K562 (cell line): Measurements from ENCODE around the gene IGSF9. TPM values are rescaled to one million over a fixed set of nuclear protein-coding genes. Genes with fewer than 3 reads are reported as not detected.

Source experiments
- ATAC-seq: fragments of 200-7000 bp; cut with Tn5 transposase; 3 replicates; pipeline ENCODE4 v1.9.1; 2020; ENCODE audit warnings: moderate library complexity
- BruUV-seq: library from RNA; stranded (reverse); fragments of 400-500 nt; replicated peaks from 2 replicates; lab custom pipeline; 2021; lab: Mats Ljungman, UMichigan
- CTCF ChIA-PET: fragments of 300-600 bp; formaldehyde crosslinking; extraction: SDS; loops from one replicate; lab custom pipeline; 2021; ENCODE audit warnings: low intra/inter-chr PET ratio; lab: Yijun Ruan, JAX
- POLR2A ChIA-PET: fragments of 300-600, 350-650 bp; sonication (Branson Sonifier 250); formaldehyde crosslinking; extraction: SDS; loops from one replicate; lab custom pipeline; 2021; ENCODE audit warnings: antibody characterized with exemption, inconsistent platforms; lab: Yijun Ruan, JAX
- DNase-seq, 4 experiments: peaks; one replicate each; pipeline versions ENCODE4 v3.0.0 to v3.0.0-alpha.2; 2011 to 2018; ENCODE audit warnings: low spot score in 3 of 4, mixed read lengths in 3 of 4; ENCODE audit errors: extremely low read depth in 1 of 4
- FAIRE-seq: peaks from 2 replicates; lab custom pipeline; 2011; peaks lifted over from hg19 to GRCh38; lab: Jason Lieb, UNC
- H2AFZ ChIP-seq: 2 replicates; pipeline ENCODE4 v1.6.0; 2011; ENCODE audit warnings: low read depth, low read length, control low read depth, inconsistent platforms
- H3K27ac ChIP-seq: fragments of 200-600 bp; 3 replicates; pipeline ENCODE4 v1.8.0; 2011; ENCODE audit warnings: low read depth, mild to moderate bottlenecking, control low read depth, inconsistent platforms, low read length, moderate library complexity, mixed read lengths; ENCODE audit errors: extremely low read depth
- H3K27me3 ChIP-seq, 2 experiments: fragments of 300-600 bp in 1 of 2; 2 replicates in 1 of 2; 3 replicates in 1 of 2; pipeline versions ENCODE4 v1.6.0 to v1.8.0; 2011; ENCODE audit warnings: inconsistent platforms in 2 of 2, low read length in 2 of 2, mild to moderate bottlenecking in 1 of 2, mixed read lengths in 1 of 2, moderate library complexity in 1 of 2; ENCODE audit not compliant: control insufficient read depth in 2 of 2, insufficient read depth in 2 of 2
- H3K36me3 ChIP-seq: fragments of 300-600 bp; 3 replicates; pipeline ENCODE4 v1.8.0; 2011; ENCODE audit warnings: mild to moderate bottlenecking, low read length, inconsistent platforms; ENCODE audit not compliant: control insufficient read depth, insufficient read depth
- H3K4me1 ChIP-seq, 2 experiments: fragments of 200-600 bp in 1 of 2; replicated peaks in 1 of 2; 2 replicates in 1 of 2; 3 replicates in 1 of 2; pipeline versions ENCODE4 v1.5.1 to v1.8.0; 2011; ENCODE audit warnings: inconsistent platforms in 2 of 2, low read length in 2 of 2, mild to moderate bottlenecking in 1 of 2, mixed read lengths in 1 of 2, moderate library complexity in 1 of 2; ENCODE audit not compliant: control insufficient read depth in 2 of 2, insufficient read depth in 2 of 2
- H3K4me2 ChIP-seq: 2 replicates; pipeline ENCODE4 v1.6.1; 2011; ENCODE audit warnings: low read length, control low read depth, inconsistent platforms, mixed read lengths; ENCODE audit not compliant: insufficient read depth
- H3K4me3 ChIP-seq: fragments of 200-600 bp; sonication (generic), shearing (Covaris generic); 2 replicates; pipeline ENCODE4 v1.5.1; 2016; ENCODE audit warnings: control low read depth, inconsistent platforms
- H3K79me2 ChIP-seq: fragments of 200-600 bp; 3 replicates; pipeline ENCODE4 v1.8.0; 2011; ENCODE audit warnings: low read length, inconsistent platforms; ENCODE audit not compliant: control insufficient read depth, insufficient read depth
- H3K9ac ChIP-seq, 2 experiments: 2 replicates each; pipeline versions ENCODE4 v1.6.0 to v1.6.1; 2011; ENCODE audit warnings: low read depth in 2 of 2, low read length in 2 of 2, control low read depth in 1 of 2, inconsistent platforms in 1 of 2, mild to moderate bottlenecking in 1 of 2, mixed read lengths in 1 of 2; ENCODE audit not compliant: insufficient read depth in 1 of 2
- H3K9me1 ChIP-seq: one replicate; pipeline ENCODE4 v1.6.0; 2011; ENCODE audit warnings: inconsistent platforms, mild to moderate bottlenecking, low read length, moderate library complexity; ENCODE audit not compliant: control insufficient read depth, insufficient read depth
- H3K9me3 ChIP-seq: replicated peaks from 2 replicates; pipeline ENCODE4 v1.5.1; 2011; ENCODE audit warnings: low read depth, low read length, inconsistent platforms; ENCODE audit not compliant: control insufficient read depth, insufficient read depth
- H4K20me1 ChIP-seq: replicated peaks from 2 replicates; pipeline ENCODE4 v1.6.1; 2011; ENCODE audit warnings: low read length, inconsistent platforms, mixed read lengths; ENCODE audit not compliant: control insufficient read depth, insufficient read depth
- MAZ ChIP-seq, 2 experiments: fragments of 450-650 bp in 1 of 2; sonication (generic) in 1 of 2; formaldehyde crosslinking; IDR thresholded peaks in 1 of 2; conservative IDR thresholded peaks in 1 of 2; 2 replicates each; pipeline versions ENCODE4 v1.4.0 to v1.5.0; 2020; ENCODE audit warnings: mild to moderate bottlenecking in 1 of 2, missing genetic modification reagents in 1 of 2
- PHF20 ChIP-seq: fragments of 450-650 bp; IDR thresholded peaks from 2 replicates; pipeline ENCODE4 v1.6.1; 2018; ENCODE audit not compliant: partially characterized antibody
- ZFX ChIP-seq: sonication (generic); formaldehyde crosslinking; IDR thresholded peaks from 2 replicates; pipeline ENCODE4 v1.8.0; 2022; ENCODE audit warnings: mild to moderate bottlenecking, missing genetic modification reagents, moderate library complexity
- WGBS: fragments of 100-300 bp; shearing (Covaris generic); methylation state at CpG from one replicate; pipeline ENCODE4 v1.1.6; 2016; ENCODE audit warnings: low coverage, mixed read lengths; ENCODE audit not compliant: insufficient coverage; ENCODE audit errors: missing lambda C conversion rate; 5-methylcytosine and 5-hydroxymethylcytosine counted together
- in situ Hi-C: fragments of 300-500 bp; cut with MboI; formaldehyde crosslinking; loops from 4 replicates; pipeline ENCODE4 v1.15.0; 2018; ENCODE audit warnings: inconsistent platforms, mixed read lengths
- intact Hi-C: fragments of 100-400 bp; cut with micrococcal nuclease; formaldehyde crosslinking; loops from 2 replicates; pipeline ENCODE4 v1.14.2; 2022
- polyA plus RNA-seq, 8 experiments: library from polyadenylated mRNA; depleted of rRNA in 4 of 8; stranded (reverse) in 5 of 8; unstranded in 3 of 8; fragments of >200 nt; fragmentation: Nextera tagmentation in 2 of 8; fragmentation: Illumina TruSeq in 1 of 8; extraction: Ambion mirVana in 2 of 8; extraction: Trizol in 1 of 8; gene quantifications; 2 replicates each; pipeline versions ENCODE4 v1.2.1 to v1.2.3, GENCODE V29; 2011 to 2014; ENCODE audit warnings: inconsistent platforms in 1 of 8, missing spikeins in 1 of 8
- total RNA-seq, 7 experiments: library from RNA; depleted of rRNA in 6 of 7; stranded (reverse); fragments of >200 nt in 6 of 7; fragmentation: Illumina TruSeq in 2 of 7; extraction: Trizol in 2 of 7; gene quantifications; 2 replicates each; pipeline versions ENCODE4 v1.2.1 to v1.2.3, GENCODE V29; 2011 to 2021; ENCODE audit warnings: low replicate concordance in 1 of 7

Gene IGSF9
- total and polyA plus RNA-seq, 9 of the 15 experiments (the other 6 are each of a cell fraction or from before 2014, with no cell fraction given), result 0.03 to 0.29 (median 0.07) TPM; not detected in 1

DNA sequence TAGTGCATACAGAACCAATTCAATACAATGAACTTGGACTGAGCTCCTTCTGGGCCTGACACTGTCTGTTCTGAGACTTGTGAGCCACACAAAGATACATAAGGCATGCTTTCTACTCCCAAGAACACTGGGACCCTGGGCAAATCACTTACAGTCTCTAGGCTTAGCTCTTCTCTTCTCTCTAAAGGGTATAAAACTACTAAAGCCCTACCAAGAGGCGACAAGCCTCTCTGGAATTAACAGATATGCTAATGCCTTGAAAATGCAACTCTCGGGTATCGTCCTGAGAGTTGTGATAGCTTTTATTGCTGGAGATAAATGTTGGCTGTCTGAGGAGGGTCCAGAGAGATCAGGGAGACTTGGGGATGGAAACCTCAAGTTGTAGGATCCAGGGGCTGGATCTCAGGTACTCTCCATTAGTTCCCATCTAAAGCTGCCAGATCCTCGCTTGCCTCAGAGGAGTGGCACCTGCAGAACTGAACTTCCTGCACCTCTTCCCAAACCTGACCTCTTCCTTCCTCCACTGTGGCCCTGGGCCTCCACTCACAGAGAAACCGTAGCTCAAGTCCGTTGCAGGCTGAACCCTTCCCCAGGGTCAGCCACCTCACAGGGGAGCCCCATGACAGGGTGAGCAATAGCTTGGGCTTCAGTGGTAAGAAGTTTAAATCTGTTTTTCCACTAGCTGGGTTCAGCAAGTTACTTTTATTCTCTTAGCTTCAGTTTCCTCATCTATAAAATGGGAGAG lies 33.9 kb downstream of the IGSF9 start:
- Histone ChIP-seq H3K4me3 (no peak overlapping the region), H3K9me3 (no peaks in the 10 kb centered on the region), H2AFZ (0 out of 2 replicates have a peak overlapping the region, but pooled peaks have one; percentile 18), H3K9ac (peak overlapping the region; percentile 26 to 63; a peak in 2 of 4 replicates), H3K27me3 (no peaks in the 10 kb centered on the region), H3K27ac (peak overlapping the region; percentile 45; the same call in 2 of the 3 replicates), H3K36me3 (peaks cover 8% of the 10 kb centered on the region; the same call in 1 of the 3 replicates), H3K9me1 (no peaks in the 10 kb centered on the region), H3K4me1 (peaks cover 20 to 45% of the 10 kb centered on the region in 2 experiments), H3K79me2 (no peaks in the 10 kb centered on the region), H3K4me2 (0 out of 2 replicates have a peak overlapping the region, but pooled peaks have one; percentile 26), H4K20me1 (no peaks in the 10 kb centered on the region; the same call in 1 of the 2 replicates)
- TF ChIP-seq MAZ (CRISPR knock-in tag; conservative IDR thresholded peaks at IDR 0.05 in 1 of 2, IDR thresholded peaks at IDR 0.05 in 1 of 2) (0 out of 4 replicates have a peak, but pooled peaks of 1 of the 2 experiments have one; percentile 12), ZFX (no peak), PHF20 (no peak)
- in situ Hi-C loops (no loop called here), intact Hi-C loops (no loop called here)
- BruUV-seq, result no TSS peak
- DNase-seq (no peak), ATAC-seq (no peak), FAIRE-seq (peak; percentile 44)
- POLR2A ChIA-PET, result interaction anchor here (0.6 to 1.5 kb wide), 4 partner anchors 13 to 96 kb away, joined by 3 to 6 read pairs (median 4); partner anchors contain the start of gene TAGLN2
- CTCF ChIA-PET, result no interaction called here
- 41% methylated on average over 6 of the region's 6 CpGs for WGBS
